NB4 (cell line): ENCODE results near the gene ZNF275.

Experiments used
- DNase-seq: peaks from one replicate; pipeline ENCODE4 v3.0.0; 2010; ENCODE audit warnings: low read depth
- H3K4me3 ChIP-seq: one replicate; pipeline ENCODE4 v1.5.1; 2011; ENCODE audit warnings: mild to moderate bottlenecking, low read depth, low read length, moderate library complexity
- MYC ChIP-seq: IDR thresholded peaks from 2 replicates; pipeline ENCODE4 v1.6.1; 2011; ENCODE audit warnings: low read depth, low read length
- POLR2A ChIP-seq: IDR thresholded peaks from 2 replicates; pipeline ENCODE4 v1.6.1; 2011; ENCODE audit warnings: mild to moderate bottlenecking; ENCODE audit not compliant: insufficient read length; ENCODE audit errors: extremely low read depth
- TF ChIP-seq, protein P1 (sequence below): IDR thresholded peaks from 2 replicates; pipeline ENCODE4 v1.6.1; 2011; ENCODE audit warnings: low read depth, low read length
- TF ChIP-seq, protein P2 (sequence below): IDR thresholded peaks from one replicate; pipeline ENCODE4 v1.5.1; 2012; ENCODE audit warnings: low read depth, low read length

Gene ZNF275

DNA sequence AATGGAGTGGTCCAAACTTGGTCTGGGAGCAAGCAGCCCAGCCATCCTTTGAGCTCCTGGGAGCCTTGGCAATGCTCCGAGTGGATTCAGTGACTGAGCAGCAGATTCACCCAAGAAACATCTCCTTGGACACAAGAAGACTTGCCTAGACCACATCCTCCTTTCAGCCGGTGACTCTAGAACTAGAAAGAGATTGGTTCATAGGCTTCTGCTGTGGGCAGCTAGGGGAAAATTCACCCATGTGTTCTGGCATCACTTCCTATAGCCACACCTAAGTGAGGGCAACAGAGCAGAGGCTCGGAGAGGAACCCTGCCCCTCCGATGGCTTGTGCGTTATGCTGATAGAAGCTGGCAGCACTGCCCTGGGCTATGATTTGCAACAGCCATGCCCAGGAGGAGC is 16.0 kb downstream of the ZNF275 start:
- no peak overlapping the region for H3K4me3 ChIP-seq
- TF ChIP-seq, protein P1, sequence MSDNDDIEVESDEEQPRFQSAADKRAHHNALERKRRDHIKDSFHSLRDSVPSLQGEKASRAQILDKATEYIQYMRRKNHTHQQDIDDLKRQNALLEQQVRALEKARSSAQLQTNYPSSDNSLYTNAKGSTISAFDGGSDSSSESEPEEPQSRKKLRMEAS: no peak
- TF ChIP-seq MYC: no peak
- no peak for DNase-seq

DNA sequence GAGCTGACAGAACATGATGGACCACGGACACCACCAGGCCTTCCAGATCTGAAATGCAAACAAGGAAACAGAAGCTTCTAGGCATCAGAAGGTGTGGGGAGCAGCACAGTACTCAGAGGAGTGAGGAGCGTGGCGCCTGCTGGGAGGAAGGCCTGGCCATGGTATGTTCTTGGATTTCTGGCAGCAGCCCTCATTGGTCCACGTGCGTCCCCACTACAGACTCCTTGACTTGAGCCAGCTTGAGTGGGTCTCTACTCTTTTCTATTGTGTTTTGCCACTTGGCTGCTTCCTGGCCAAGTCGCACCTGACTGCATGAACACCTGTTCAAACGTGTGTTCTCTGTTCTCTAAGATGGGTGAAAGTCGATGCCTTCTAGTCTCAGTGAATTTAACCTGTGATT is 18.0 kb downstream of the ZNF275 start:
- H3K4me3 ChIP-seq: no peak overlapping the region
- TF ChIP-seq POLR2A (no peak), MYC (no peak)
- TF ChIP-seq, protein P1: no peak
- TF ChIP-seq, protein P2, sequence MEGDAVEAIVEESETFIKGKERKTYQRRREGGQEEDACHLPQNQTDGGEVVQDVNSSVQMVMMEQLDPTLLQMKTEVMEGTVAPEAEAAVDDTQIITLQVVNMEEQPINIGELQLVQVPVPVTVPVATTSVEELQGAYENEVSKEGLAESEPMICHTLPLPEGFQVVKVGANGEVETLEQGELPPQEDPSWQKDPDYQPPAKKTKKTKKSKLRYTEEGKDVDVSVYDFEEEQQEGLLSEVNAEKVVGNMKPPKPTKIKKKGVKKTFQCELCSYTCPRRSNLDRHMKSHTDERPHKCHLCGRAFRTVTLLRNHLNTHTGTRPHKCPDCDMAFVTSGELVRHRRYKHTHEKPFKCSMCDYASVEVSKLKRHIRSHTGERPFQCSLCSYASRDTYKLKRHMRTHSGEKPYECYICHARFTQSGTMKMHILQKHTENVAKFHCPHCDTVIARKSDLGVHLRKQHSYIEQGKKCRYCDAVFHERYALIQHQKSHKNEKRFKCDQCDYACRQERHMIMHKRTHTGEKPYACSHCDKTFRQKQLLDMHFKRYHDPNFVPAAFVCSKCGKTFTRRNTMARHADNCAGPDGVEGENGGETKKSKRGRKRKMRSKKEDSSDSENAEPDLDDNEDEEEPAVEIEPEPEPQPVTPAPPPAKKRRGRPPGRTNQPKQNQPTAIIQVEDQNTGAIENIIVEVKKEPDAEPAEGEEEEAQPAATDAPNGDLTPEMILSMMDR: no peak
- no peak for DNase-seq

DNA sequence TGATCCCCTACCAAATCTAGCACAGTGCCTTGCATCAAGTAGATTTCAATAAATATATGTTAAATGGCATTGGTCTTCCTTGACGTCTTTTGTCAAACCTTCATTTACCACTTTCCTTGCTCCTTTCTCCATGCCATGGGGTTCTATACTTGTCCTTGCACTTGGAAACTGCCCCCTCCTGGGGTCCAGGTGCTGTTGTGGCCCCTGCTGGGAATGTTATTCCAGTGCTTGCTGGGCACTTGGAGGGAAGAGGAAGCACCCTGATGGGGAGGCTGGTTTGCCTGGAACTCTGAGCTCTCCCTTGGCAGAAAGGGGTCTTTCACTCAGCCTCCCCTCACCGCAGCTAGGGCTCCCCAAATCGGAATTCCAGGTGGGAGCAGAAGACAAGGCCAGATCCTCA is 18.9 kb downstream of the ZNF275 start:
- no peak overlapping the region for H3K4me3 ChIP-seq
- TF ChIP-seq, protein P2: no peak
- TF ChIP-seq MYC: no peak
- no peak for TF ChIP-seq POLR2A
- TF ChIP-seq, protein P1: no peak
- no peak for DNase-seq

DNA sequence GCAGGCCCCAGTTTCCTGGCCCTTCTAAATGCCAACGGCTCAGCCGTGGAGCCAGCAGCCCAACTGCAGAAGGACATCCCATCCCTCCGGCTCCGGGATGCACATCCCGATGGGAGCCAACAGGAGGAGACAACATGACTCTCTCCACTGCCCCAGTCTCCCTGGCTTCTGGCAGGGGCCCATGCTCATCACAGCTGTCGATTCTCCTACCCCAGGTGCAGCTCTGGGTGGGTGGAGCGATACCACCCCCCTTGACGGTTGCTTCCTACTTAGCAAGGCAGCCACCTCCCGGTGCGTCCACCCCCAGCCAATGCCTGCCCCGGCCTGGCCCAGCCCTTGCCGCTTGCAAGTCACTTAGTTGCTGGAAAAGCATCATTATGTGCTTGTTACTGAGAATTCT is 19.5 kb downstream of the ZNF275 start:
- no peak for TF ChIP-seq MYC
- TF ChIP-seq, protein P1: no peak
- no peak for DNase-seq
- no peak overlapping the region for H3K4me3 ChIP-seq

DNA sequence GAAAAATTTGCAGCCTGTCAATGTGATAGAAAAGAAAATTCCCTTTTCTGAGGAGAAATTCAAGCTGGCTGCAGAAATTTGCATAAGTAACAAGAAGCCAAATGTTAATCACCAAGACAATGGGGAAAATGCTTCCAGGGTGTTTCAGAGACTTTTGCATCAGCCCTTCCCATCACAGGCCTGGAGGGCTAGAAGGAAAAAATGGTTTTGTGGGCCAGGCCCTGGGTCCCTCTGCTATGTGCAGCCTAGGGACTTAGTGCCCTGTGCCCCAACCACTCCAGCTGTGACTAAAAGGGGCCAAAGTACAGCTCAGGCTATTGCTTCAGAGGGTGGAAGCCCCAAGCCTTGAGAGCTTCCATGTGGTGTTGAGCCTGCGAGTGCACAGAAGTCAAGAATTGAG is 23.9 kb downstream of the ZNF275 start:
- DNase-seq: no peak
- no peak overlapping the region for H3K4me3 ChIP-seq
- no peak for TF ChIP-seq MYC
- no peak for TF ChIP-seq POLR2A
- TF ChIP-seq, protein P1: no peak
- TF ChIP-seq, protein P2: no peak

DNA sequence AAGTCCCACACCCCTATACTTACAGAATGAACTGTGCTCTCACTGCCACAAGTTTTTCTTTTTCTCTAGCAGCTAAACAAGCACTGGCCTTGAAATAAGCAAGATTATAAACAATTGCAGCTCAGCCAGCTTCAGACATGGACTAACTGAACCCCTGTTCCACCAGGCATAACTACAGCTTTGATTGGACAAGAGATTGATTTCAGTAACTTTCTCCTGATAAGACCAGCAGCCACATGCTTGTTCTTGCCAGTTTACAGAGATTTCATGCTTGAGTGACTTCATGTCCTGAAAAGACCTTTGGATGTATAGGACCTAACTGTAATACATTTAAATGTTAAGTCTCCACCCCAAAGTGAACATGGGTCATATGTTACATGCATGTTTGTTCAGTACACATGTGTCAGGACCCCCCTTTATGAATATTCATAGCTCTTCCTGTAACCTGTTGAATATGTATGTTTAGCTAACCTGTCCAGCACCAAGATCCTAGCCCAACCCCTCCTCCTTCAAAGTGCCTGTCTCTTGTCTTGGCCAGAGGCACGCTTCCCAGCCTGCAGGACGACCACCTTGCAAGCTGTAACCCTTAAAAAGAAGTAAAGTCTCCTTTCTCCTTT is 27.9 kb downstream of the ZNF275 start:
- no peak for DNase-seq
- H3K4me3 ChIP-seq: no peak overlapping the region
- TF ChIP-seq MYC: no peak
- TF ChIP-seq, protein P1: no peak
- TF ChIP-seq, protein P2: no peak
- TF ChIP-seq POLR2A: no peak

DNA sequence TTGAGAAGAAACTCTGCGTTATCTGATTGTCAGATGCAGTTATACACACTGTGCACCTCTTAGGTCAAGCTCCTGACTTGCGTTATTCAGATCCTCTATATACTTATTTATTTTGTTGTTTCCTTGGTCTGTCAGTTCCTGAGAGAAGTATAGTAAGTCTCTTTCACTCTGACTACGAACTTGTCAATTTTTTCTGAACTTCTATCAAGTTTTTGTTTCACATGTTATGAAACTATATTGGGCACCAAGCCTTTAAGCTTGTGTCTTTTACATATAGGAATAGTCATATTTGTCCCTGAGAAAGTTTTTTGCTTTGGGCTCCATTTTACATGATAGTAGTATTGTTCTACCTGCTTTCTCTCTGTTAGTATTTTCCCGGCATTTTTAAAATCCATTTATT is 31.7 kb downstream of the ZNF275 start:
- no peak for TF ChIP-seq POLR2A
- TF ChIP-seq, protein P1: no peak
- TF ChIP-seq, protein P2: no peak
- no peak for TF ChIP-seq MYC
- H3K4me3 ChIP-seq: no peak overlapping the region
- DNase-seq: no peak
